Nephron progenitor cell (in vitro differentiated cells): ENCODE results near the gene ABL2.

Source experiments
- DNase-seq: peaks from one replicate; pipeline ENCODE4 v3.0.0; 2021
- H3K27ac Mint-ChIP-seq: 2 replicates; pipeline ENCODE4 v1.8.0; 2021; ENCODE audit warnings: mild to moderate bottlenecking, moderate library complexity, mixed read lengths
- H3K27me3 Mint-ChIP-seq: 2 replicates; pipeline ENCODE4 v1.8.0; 2021; ENCODE audit warnings: mild to moderate bottlenecking, low read depth, mixed read lengths; ENCODE audit not compliant: poor library complexity
- H3K36me3 Mint-ChIP-seq: 2 replicates; pipeline ENCODE4 v1.8.0; 2021; ENCODE audit warnings: low read depth, mixed read lengths
- H3K4me1 Mint-ChIP-seq: 2 replicates; pipeline ENCODE4 v1.8.0; 2021; ENCODE audit warnings: mixed read lengths
- H3K4me3 Mint-ChIP-seq: 2 replicates; pipeline ENCODE4 v1.8.0; 2021; ENCODE audit warnings: mild to moderate bottlenecking, moderate library complexity, mixed read lengths
- H3K9me3 Mint-ChIP-seq: 2 replicates; pipeline ENCODE4 v1.8.0; 2021; ENCODE audit warnings: mild to moderate bottlenecking, moderate library complexity, mixed read lengths
- TF ChIP-seq, protein P1 (sequence below): fragments of 200-600 bp; sonication (generic); IDR thresholded peaks from 2 replicates; pipeline ENCODE4 v1.5.0; 2021; ENCODE audit warnings: antibody characterized with exemption

ABL2 gene

GRCh38 chr1:179151908-179152682, 77.4 kb downstream of the ABL2 start:
- Mint-ChIP-seq H3K27ac (peak overlapping the region; percentile 42), H3K36me3 (peaks cover 46% of the 10 kb centered on the region), H3K4me1 (peaks cover 4% of the 10 kb centered on the region), H3K4me3 (no peak overlapping the region), H3K9me3 (peaks cover 33% of the 10 kb centered on the region), H3K27me3 (no peaks in the 10 kb centered on the region)
- no peak for DNase-seq
- TF ChIP-seq, protein P1, sequence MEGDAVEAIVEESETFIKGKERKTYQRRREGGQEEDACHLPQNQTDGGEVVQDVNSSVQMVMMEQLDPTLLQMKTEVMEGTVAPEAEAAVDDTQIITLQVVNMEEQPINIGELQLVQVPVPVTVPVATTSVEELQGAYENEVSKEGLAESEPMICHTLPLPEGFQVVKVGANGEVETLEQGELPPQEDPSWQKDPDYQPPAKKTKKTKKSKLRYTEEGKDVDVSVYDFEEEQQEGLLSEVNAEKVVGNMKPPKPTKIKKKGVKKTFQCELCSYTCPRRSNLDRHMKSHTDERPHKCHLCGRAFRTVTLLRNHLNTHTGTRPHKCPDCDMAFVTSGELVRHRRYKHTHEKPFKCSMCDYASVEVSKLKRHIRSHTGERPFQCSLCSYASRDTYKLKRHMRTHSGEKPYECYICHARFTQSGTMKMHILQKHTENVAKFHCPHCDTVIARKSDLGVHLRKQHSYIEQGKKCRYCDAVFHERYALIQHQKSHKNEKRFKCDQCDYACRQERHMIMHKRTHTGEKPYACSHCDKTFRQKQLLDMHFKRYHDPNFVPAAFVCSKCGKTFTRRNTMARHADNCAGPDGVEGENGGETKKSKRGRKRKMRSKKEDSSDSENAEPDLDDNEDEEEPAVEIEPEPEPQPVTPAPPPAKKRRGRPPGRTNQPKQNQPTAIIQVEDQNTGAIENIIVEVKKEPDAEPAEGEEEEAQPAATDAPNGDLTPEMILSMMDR: no peak

DNA sequence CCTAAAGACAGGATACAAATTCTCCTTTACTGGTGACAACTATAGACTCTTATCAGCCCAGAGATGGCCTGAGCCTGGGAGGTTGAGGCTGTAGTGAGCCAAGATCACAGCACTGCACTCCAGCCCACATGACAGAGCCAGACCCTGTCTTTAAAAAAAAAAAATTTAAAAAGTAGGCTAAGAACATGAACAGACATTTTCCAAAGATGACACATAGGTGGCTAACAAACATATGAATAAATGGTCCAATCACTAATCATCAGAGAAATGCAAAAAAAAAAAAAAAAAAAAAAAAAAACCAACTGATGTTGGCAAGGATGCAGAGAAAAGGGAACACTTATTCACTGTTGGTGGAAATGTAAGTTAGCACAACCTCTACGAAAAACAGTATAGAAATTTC, 82.6 kb downstream of the ABL2 start:
- H3K36me3 Mint-ChIP-seq: peaks cover 60% of the 10 kb centered on the region
- H3K4me1 Mint-ChIP-seq: peaks cover 8% of the 10 kb centered on the region
- peaks cover 36% of the 10 kb centered on the region for H3K9me3 Mint-ChIP-seq
- H3K4me3 Mint-ChIP-seq: no peak overlapping the region
- TF ChIP-seq, protein P1: no peak
- H3K27me3 Mint-ChIP-seq: no peaks in the 10 kb centered on the region
- no peak for DNase-seq
- peak overlapping the region; percentile 59 for H3K27ac Mint-ChIP-seq

GRCh38 chr1:179146476-179146875, 83.0 kb downstream of the ABL2 start:
- H3K4me1 Mint-ChIP-seq: peaks cover 13% of the 10 kb centered on the region
- no peaks in the 10 kb centered on the region for H3K27me3 Mint-ChIP-seq
- H3K9me3 Mint-ChIP-seq: peaks cover 38% of the 10 kb centered on the region
- DNase-seq: no peak
- H3K27ac Mint-ChIP-seq: peak overlapping the region; percentile 59
- TF ChIP-seq, protein P1: no peak
- no peak overlapping the region for H3K4me3 Mint-ChIP-seq
- peaks cover 63% of the 10 kb centered on the region for H3K36me3 Mint-ChIP-seq

GRCh38 chr1:179145521-179145920, 84.0 kb downstream of the ABL2 start:
- TF ChIP-seq, protein P1: no peak
- Mint-ChIP-seq H3K4me3 (no peak overlapping the region), H3K4me1 (peaks cover 17% of the 10 kb centered on the region), H3K36me3 (peaks cover 63% of the 10 kb centered on the region), H3K27ac (no peak overlapping the region), H3K9me3 (peaks cover 33% of the 10 kb centered on the region), H3K27me3 (no peaks in the 10 kb centered on the region)
- no peak for DNase-seq

- Mint-ChIP-seq H3K9me3 (peaks cover 34% of the 10 kb centered on the region), H3K27me3 (peaks cover 4% of the 10 kb centered on the region), H3K36me3 (peaks cover 66% of the 10 kb centered on the region), H3K4me3 (no peak overlapping the region), H3K4me1 (peaks cover 17% of the 10 kb centered on the region), H3K27ac (no peak overlapping the region)
- TF ChIP-seq, protein P1: no peak
- DNase-seq: no peak
Measured at GRCh38 chr1:179144626-179145025, 84.9 kb downstream of the ABL2 start.

GRCh38 chr1:179143322-179143721, 86.2 kb downstream of the ABL2 start:
- H3K4me1 Mint-ChIP-seq: peaks cover 17% of the 10 kb centered on the region
- peaks cover 28% of the 10 kb centered on the region for H3K9me3 Mint-ChIP-seq
- H3K27ac Mint-ChIP-seq: no peak overlapping the region
- no peak overlapping the region for H3K4me3 Mint-ChIP-seq
- no peak for DNase-seq
- TF ChIP-seq, protein P1: no peak
- H3K27me3 Mint-ChIP-seq: peaks cover 4% of the 10 kb centered on the region
- H3K36me3 Mint-ChIP-seq: peaks cover 67% of the 10 kb centered on the region
